BJ (cell line): ENCODE measurements around the gene CLCN4. TPM values are rescaled to one million over a fixed set of nuclear protein-coding genes. Genes with fewer than 3 reads are reported as not detected.

Experiments
- CTCF ChIA-PET: fragments of 350-600 bp; formaldehyde crosslinking; extraction: SDS; loops from one replicate; lab custom pipeline; 2021; ENCODE audit warnings: antibody characterized with exemption, inconsistent platforms; lab: Yijun Ruan, JAX
- POLR2A ChIA-PET: fragments of 300-600 bp; sonication (Branson Sonifier 250); formaldehyde crosslinking; extraction: SDS; loops from one replicate; lab custom pipeline; 2021; ENCODE audit warnings: antibody characterized with exemption; lab: Charles Lee
- DNase-seq: peaks from one replicate; pipeline ENCODE4 v3.0.0-alpha.2; 2011; ENCODE audit warnings: low read depth
- H3K27me3 ChIP-seq: 2 replicates; pipeline ENCODE4 v1.6.0; 2011; ENCODE audit warnings: low read length; ENCODE audit not compliant: control insufficient read depth, insufficient read depth
- H3K36me3 ChIP-seq: 2 replicates; pipeline ENCODE4 v1.5.1; 2011; ENCODE audit warnings: low read length; ENCODE audit not compliant: control insufficient read depth, insufficient read depth
- H3K4me3 ChIP-seq: 2 replicates; pipeline ENCODE4 v1.5.1; 2011; ENCODE audit warnings: low read depth, mild to moderate bottlenecking, control low read depth, low read length
- CTCF ChIP-seq: IDR thresholded peaks from 2 replicates; pipeline ENCODE4 v1.5.1; 2011; ENCODE audit warnings: low read depth, mild to moderate bottlenecking, control low read depth, inconsistent platforms, low read length, moderate library complexity; ENCODE audit not compliant: insufficient read depth
- polyA plus RNA-seq: library from polyadenylated mRNA; depleted of rRNA; stranded (reverse); fragments of >200 nt; gene quantifications from 2 replicates; pipeline ENCODE4 v1.2.3, GENCODE V29; 2011

CLCN4 gene
- polyA plus RNA-seq, 1 experiment = 0.11 TPM

DNA sequence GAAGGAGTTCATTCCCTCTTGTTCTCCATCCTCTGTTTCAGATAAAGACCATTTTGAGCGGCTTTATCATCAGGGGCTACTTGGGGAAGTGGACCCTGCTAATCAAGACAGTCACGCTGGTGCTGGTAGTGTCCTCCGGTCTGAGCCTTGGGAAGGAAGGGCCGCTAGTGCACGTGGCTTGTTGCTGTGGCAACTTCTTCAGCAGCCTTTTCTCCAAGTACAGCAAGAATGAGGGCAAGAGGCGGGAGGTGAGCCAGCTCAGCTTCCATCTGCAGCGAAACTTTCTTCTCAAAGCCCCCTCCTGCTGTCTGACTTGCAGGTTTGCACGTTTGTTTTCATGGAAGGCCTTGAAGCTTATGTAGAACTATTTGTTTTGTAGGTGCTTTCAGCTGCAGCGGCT is 49.5 kb downstream of the CLCN4 start:
- H3K27me3 ChIP-seq = no peaks in the 10 kb centered on the region
- DNase-seq = no peak
- H3K4me3 ChIP-seq = no peak overlapping the region
- TF ChIP-seq CTCF = no peak
- CTCF ChIA-PET = no interaction called here
- H3K36me3 ChIP-seq = no peaks in the 10 kb centered on the region
- POLR2A ChIA-PET = no interaction called here

GRCh38 chrX:10208281-10208856 is 51.6 kb downstream of the CLCN4 start:
- CTCF ChIA-PET = interaction anchor here (0.6 kb wide), 1 partner anchor 1244 kb away, joined by 3 read pairs; no protein-coding TSS in a partner anchor

GRCh38 chrX:10208953-10209352 is 52.2 kb downstream of the CLCN4 start:
- no peak overlapping the region for H3K4me3 ChIP-seq
- CTCF ChIA-PET = interaction anchor here (0.5 kb wide), 1 partner anchor 495 kb away, joined by 3 read pairs; no protein-coding TSS in a partner anchor
- no peak for TF ChIP-seq CTCF
- POLR2A ChIA-PET = interaction anchor here (0.7 kb wide), 1 partner anchor 16 kb away, joined by 3 read pairs; no protein-coding TSS in a partner anchor
- no peaks in the 10 kb centered on the region for H3K36me3 ChIP-seq
- DNase-seq = no peak
- no peaks in the 10 kb centered on the region for H3K27me3 ChIP-seq

More at GRCh38 chrX:10208281-10208856, 51.6 kb downstream of the CLCN4 start:
- no peak for DNase-seq
- TF ChIP-seq CTCF = no peak
- POLR2A ChIA-PET = interaction anchor here (0.7 kb wide), 1 partner anchor 16 kb away, joined by 3 read pairs; no protein-coding TSS in a partner anchor
- Histone ChIP-seq H3K4me3 (no peak overlapping the region), H3K36me3 (no peaks in the 10 kb centered on the region), H3K27me3 (no peaks in the 10 kb centered on the region)

- no peak for DNase-seq
- ChIA-PET POLR2A (no interaction called here), CTCF (no interaction called here)
- no peaks in the 10 kb centered on the region for H3K36me3 ChIP-seq
- no peaks in the 10 kb centered on the region for H3K27me3 ChIP-seq
- no peak for TF ChIP-seq CTCF
- H3K4me3 ChIP-seq = no peak overlapping the region
Observed at GRCh38 chrX:10212395-10212794, 55.6 kb downstream of the CLCN4 start.

DNA sequence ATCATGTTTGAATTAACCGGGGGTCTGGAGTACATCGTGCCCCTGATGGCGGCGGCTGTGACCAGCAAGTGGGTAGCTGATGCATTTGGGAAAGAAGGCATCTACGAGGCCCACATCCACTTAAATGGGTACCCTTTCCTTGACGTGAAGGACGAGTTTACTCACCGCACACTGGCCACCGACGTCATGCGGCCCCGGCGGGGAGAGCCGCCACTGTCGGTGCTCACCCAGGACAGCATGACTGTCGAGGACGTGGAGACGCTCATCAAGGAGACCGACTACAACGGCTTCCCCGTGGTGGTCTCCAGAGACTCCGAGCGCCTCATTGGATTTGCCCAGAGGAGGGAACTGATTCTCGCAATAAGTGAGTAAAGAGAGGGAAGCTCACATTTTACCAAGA is 56.9 kb downstream of the CLCN4 start:
- no peaks in the 10 kb centered on the region for H3K36me3 ChIP-seq
- POLR2A ChIA-PET = no interaction called here
- no peak for DNase-seq
- CTCF ChIA-PET = no interaction called here
- no peak for TF ChIP-seq CTCF
- H3K27me3 ChIP-seq = no peaks in the 10 kb centered on the region
- no peak overlapping the region for H3K4me3 ChIP-seq
